Vagina (tissue), 2 donors: ENCODE measurements around the gene PARD3.

Source experiments
- POLR2A ChIP-seq, 2 donors: fragments of 450-650 bp; IDR thresholded peaks; one replicate each; pipeline ENCODE4 v1.6.1; 2017; ENCODE audit warnings: antibody characterized with exemption in 2 of 2, mild to moderate bottlenecking in 2 of 2, moderate library complexity in 2 of 2
- POLR2AphosphoS5 ChIP-seq, 2 donors: sonication (generic); formaldehyde crosslinking; IDR thresholded peaks; one replicate each; pipeline ENCODE4 v1.9.0; 2017; ENCODE audit warnings: antibody characterized with exemption in 2 of 2, mild to moderate bottlenecking in 2 of 2, low read depth in 1 of 2; ENCODE audit not compliant: insufficient read depth in 1 of 2
- TF ChIP-seq, protein P1 (sequence below), 3 experiments: fragments of 450-650 bp in 2 of 3; fragments of 200-600 bp in 1 of 3; sonication (generic) in 1 of 3; IDR thresholded peaks; one replicate each; pipeline ENCODE4 v1.5.1; 2017 to 2019; ENCODE audit warnings: antibody characterized with exemption in 3 of 3, mild to moderate bottlenecking in 2 of 3, moderate library complexity in 2 of 3

DNA sequence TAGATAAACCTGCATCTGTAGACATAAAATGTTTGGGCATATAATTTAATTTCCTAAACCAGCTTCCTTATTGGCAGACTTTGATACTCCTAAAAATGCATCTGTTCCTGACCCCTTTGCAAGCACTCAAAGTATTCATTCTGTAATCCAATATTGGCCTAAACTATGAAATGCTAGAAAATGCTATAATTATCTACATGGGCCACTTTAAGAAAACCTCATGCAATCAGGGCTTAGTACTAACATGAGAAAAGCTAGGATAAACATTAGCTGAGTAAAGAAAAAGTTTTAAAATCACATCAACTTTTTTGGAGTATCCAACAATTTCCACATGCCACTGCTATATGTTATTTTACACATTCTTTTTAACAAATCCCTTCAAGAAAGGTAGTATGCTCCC lies 57.2 kb downstream of the PARD3 start:
- TF ChIP-seq, protein P1, sequence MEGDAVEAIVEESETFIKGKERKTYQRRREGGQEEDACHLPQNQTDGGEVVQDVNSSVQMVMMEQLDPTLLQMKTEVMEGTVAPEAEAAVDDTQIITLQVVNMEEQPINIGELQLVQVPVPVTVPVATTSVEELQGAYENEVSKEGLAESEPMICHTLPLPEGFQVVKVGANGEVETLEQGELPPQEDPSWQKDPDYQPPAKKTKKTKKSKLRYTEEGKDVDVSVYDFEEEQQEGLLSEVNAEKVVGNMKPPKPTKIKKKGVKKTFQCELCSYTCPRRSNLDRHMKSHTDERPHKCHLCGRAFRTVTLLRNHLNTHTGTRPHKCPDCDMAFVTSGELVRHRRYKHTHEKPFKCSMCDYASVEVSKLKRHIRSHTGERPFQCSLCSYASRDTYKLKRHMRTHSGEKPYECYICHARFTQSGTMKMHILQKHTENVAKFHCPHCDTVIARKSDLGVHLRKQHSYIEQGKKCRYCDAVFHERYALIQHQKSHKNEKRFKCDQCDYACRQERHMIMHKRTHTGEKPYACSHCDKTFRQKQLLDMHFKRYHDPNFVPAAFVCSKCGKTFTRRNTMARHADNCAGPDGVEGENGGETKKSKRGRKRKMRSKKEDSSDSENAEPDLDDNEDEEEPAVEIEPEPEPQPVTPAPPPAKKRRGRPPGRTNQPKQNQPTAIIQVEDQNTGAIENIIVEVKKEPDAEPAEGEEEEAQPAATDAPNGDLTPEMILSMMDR (IDR thresholded peaks at IDR 0.05): no peak
- TF ChIP-seq POLR2AphosphoS5 (IDR thresholded peaks at IDR 0.05; ENCODE audit: insufficient read depth in 1 of 2, low read depth in 1 of 2) (no peak), POLR2A (IDR thresholded peaks at IDR 0.05) (no peak)
